Transverse colon (tissue), 4 donors: ENCODE data around the gene NUMA1. TPM values are rescaled to one million over a fixed set of nuclear protein-coding genes. Genes with fewer than 3 reads are reported as not detected.

Experiments used
- DNase-seq: peaks from one replicate; pipeline ENCODE4 v3.0.0-alpha.2; 2019
- H3K27ac ChIP-seq, 4 donors: fragments of 200-600 bp; sonication (generic); 2 replicates each; pipeline ENCODE4 v1.5.1; 2016 to 2018; ENCODE audit warnings: inconsistent platforms in 4 of 4
- H3K27me3 ChIP-seq: fragments of 200-600 bp; sonication (generic); 2 replicates; pipeline ENCODE4 v1.5.1; 2017; ENCODE audit warnings: inconsistent platforms
- H3K36me3 ChIP-seq, 4 donors: fragments of 200-600 bp; sonication (generic); 2 replicates each; pipeline ENCODE4 v1.5.1; 2017 to 2019; ENCODE audit warnings: inconsistent platforms in 4 of 4
- H3K4me1 ChIP-seq, 4 donors: fragments of 200-600 bp; sonication (generic); 2 replicates each; pipeline ENCODE4 v1.5.1; 2017 to 2020; ENCODE audit warnings: inconsistent platforms in 4 of 4
- H3K4me3 ChIP-seq, 4 donors: fragments of 200-600 bp; sonication (generic); 1 replicate in 1 of 4; 2 replicates in 3 of 4; pipeline versions ENCODE4 v1.5.1 to v1.6.1; 2017 to 2019; ENCODE audit warnings: inconsistent platforms in 4 of 4
- H3K9me3 ChIP-seq, 2 donors: fragments of 200-600 bp; sonication (generic); 2 replicates each; pipeline ENCODE4 v1.5.1; 2017 to 2019; ENCODE audit warnings: inconsistent platforms in 2 of 2
- EP300 ChIP-seq: sonication (generic); formaldehyde crosslinking; IDR thresholded peaks from one replicate; pipeline ENCODE4 v1.6.1; 2017; ENCODE audit warnings: antibody characterized with exemption, low read depth
- POLR2A ChIP-seq: fragments of 450-650 bp; IDR thresholded peaks from one replicate; pipeline ENCODE4 v1.6.1; 2016; ENCODE audit warnings: antibody characterized with exemption, mild to moderate bottlenecking, moderate library complexity
- POLR2AphosphoS5 ChIP-seq, 3 donors: sonication (generic); formaldehyde crosslinking; IDR thresholded peaks; one replicate each; pipeline ENCODE4 v1.6.1; 2016; ENCODE audit warnings: antibody characterized with exemption in 3 of 3
- WGBS, 2 donors: methylation state at CpG; one replicate each; pipeline ENCODE4 v1.1.5; 2018; ENCODE audit warnings: low coverage in 1 of 2; 5-methylcytosine and 5-hydroxymethylcytosine counted together
- in situ Hi-C, 4 donors: fragments of 200-750 bp; cut with MboI; loops; one replicate each; pipeline versions ENCODE4 v1.15.0 to v1.15.1; 2017; ENCODE audit warnings: low sequenced_read_pairs in 3 of 4, low pct_ligation_motif_present in 1 of 4, low pct_unique_long_range_greater_than_20kb in 1 of 4
- intact Hi-C: fragments of 100-400 bp; cut with DNase I; formaldehyde crosslinking; loops from one replicate; pipeline ENCODE4 v1.15.1; 2023; ENCODE audit warnings: low total_unique reads
- total RNA-seq, 4 donors: library from RNA; depleted of rRNA; stranded (reverse); fragments of >200 nt; gene quantifications; one replicate each; pipeline ENCODE4 v1.1.0, GENCODE V29; 2016
- TF ChIP-seq, protein P1 (sequence below), 5 experiments: fragments of 200-600 bp in 3 of 5; fragments of 450-650 bp in 2 of 5; sonication (generic) in 3 of 5; IDR thresholded peaks; 1 replicate in 2 of 5; 2 replicates in 3 of 5; pipeline ENCODE4 v1.5.1; 2016 to 2017; ENCODE audit warnings: antibody characterized with exemption in 5 of 5, inconsistent platforms in 3 of 5, mild to moderate bottlenecking in 2 of 5, moderate library complexity in 1 of 5

NUMA1 gene
- total RNA-seq, 4 donors from 2014 or later, result 323 to 520 (median 419) TPM

DNA sequence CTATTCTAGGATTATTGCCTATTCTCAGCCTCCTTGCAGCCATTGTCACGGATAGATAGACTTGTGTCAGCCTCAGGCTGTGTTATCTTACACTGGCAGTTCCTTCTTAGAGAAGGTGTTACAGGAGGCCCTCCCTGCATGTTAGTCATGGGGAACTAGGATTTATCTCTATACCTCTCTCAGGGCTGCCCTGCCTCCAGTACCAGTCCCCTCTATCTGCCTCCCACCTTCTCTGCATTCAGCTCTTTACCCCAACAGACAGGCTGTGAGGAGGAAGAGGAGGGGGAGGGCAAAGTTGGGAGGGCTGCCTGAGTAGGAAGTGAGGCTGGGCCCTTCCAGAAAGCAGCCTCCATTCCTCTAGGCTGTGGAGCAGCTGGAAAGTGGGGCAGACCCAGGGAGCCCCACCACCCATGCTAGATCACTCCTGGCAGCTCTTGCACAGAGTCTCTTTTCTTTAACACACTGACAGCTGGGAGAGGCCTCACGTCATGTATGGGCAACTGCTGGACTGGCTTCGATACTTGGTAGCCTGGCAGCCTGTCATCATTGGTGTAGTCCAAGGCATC, 84.5 kb downstream of the NUMA1 start:
- Histone ChIP-seq H3K9me3 (no peaks in the 10 kb centered on the region), H3K27ac (no peak overlapping the region), H3K4me1 (peaks cover 4 to 25% (median 13%) of the 10 kb centered on the region in 4 donors), H3K36me3 (peaks cover 0 to 7% (median 0%) of the 10 kb centered on the region in 4 donors), H3K27me3 (no peaks in the 10 kb centered on the region), H3K4me3 (no peak overlapping the region)
- WGBS, 2 donors, result 90% methylated on average over 3 of the region's 3 CpGs; no CpG with 5 or more reads in 1 of the 2 donors
- TF ChIP-seq, protein P1, sequence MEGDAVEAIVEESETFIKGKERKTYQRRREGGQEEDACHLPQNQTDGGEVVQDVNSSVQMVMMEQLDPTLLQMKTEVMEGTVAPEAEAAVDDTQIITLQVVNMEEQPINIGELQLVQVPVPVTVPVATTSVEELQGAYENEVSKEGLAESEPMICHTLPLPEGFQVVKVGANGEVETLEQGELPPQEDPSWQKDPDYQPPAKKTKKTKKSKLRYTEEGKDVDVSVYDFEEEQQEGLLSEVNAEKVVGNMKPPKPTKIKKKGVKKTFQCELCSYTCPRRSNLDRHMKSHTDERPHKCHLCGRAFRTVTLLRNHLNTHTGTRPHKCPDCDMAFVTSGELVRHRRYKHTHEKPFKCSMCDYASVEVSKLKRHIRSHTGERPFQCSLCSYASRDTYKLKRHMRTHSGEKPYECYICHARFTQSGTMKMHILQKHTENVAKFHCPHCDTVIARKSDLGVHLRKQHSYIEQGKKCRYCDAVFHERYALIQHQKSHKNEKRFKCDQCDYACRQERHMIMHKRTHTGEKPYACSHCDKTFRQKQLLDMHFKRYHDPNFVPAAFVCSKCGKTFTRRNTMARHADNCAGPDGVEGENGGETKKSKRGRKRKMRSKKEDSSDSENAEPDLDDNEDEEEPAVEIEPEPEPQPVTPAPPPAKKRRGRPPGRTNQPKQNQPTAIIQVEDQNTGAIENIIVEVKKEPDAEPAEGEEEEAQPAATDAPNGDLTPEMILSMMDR (IDR thresholded peaks at IDR 0.05), result no peak
- TF ChIP-seq POLR2A (no peak), EP300 (no peak), POLR2AphosphoS5 (IDR thresholded peaks at IDR 0.05) (no peak)
- intact Hi-C loops, result no loop called here
- no peak for DNase-seq
- in situ Hi-C loops, result loop anchor here in 3 of 4 donors (25.0 kb wide), 1 partner anchor 416 kb away; no protein-coding TSS in a partner anchor

DNA sequence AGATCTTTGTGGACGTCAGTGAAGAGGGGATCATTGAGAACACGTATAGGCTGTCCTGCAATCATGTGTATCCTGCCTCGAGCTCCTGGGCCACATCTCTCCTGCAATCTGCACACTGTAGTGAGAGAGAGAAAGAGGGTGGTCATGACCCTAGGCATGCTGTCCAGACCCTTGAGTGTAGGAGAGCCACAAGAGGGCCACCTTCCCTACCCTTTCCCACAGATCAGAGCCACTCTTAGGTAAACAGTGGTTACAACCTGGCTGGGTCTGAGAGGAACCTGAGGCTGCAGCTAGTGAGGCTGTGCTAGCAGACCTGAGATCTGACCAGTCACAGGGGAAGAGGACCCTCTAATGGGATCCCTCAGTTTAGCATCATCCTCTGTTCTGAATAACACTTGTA, 85.6 kb downstream of the NUMA1 start:
- 78% methylated on average over 3 of the region's 3 CpGs; no CpG with 5 or more reads in 1 of the 2 donors for WGBS, 2 donors
- in situ Hi-C loops (loop anchor here in 3 of 4 donors (25.0 kb wide), 1 partner anchor 418 kb away; no protein-coding TSS in a partner anchor), intact Hi-C loops (no loop called here)
- H3K27me3 ChIP-seq, result no peaks in the 10 kb centered on the region
- TF ChIP-seq POLR2A (no peak), EP300 (no peak), POLR2AphosphoS5 (IDR thresholded peaks at IDR 0.05) (no peak)
- TF ChIP-seq, protein P1 (IDR thresholded peaks at IDR 0.05), result no peak
- DNase-seq, result no peak
- peaks cover 0 to 15% (median 9%) of the 10 kb centered on the region in 4 donors for H3K4me1 ChIP-seq
- peaks cover 0 to 10% (median 0%) of the 10 kb centered on the region in 4 donors for H3K36me3 ChIP-seq
- H3K4me3 ChIP-seq, result no peak overlapping the region
- H3K9me3 ChIP-seq, result no peaks in the 10 kb centered on the region
- no peak overlapping the region for H3K27ac ChIP-seq

DNA sequence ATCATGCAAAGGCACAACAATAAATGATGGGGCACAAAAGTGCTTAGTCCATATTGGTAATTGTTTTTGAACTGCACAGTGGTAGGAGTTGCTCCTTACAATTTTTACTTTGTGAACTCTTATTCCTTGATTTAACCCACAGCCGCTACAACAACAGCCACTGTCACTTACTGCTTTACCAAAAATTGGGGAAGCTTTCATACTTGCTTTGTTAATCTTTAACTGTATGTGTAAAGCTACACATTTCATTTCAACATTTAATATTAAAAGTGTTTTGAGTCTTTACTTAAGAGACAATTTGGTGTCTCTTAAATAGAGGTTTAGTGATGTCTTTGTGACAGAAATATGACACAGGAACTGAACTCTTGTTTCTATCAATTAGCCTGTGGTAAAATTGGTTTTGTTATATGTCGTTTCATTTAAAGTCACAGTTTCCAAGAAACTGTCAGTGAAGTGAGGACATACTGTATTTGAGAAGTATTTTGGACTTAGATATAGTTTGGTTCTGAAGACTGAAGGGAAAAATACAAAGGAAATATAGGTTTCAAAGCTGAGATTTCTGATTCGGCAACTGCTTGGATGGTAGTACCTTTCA, 88.1 kb downstream of the NUMA1 start:
- intact Hi-C loops (no loop called here), in situ Hi-C loops (loop anchor here in 3 of 4 donors (25.0 kb wide), 1 partner anchor 420 kb away; no protein-coding TSS in a partner anchor)
- peaks cover 0 to 10% (median 0%) of the 10 kb centered on the region in 4 donors for H3K36me3 ChIP-seq
- H3K4me3 ChIP-seq, result no peak overlapping the region
- peaks cover 0 to 6% (median 3%) of the 10 kb centered on the region in 4 donors for H3K4me1 ChIP-seq
- TF ChIP-seq EP300, result no peak
- TF ChIP-seq POLR2A, result no peak
- no peak for TF ChIP-seq POLR2AphosphoS5 (IDR thresholded peaks at IDR 0.05)
- TF ChIP-seq, protein P1 (IDR thresholded peaks at IDR 0.05), result no peak
- H3K9me3 ChIP-seq, result no peaks in the 10 kb centered on the region
- no peak for DNase-seq
- no peak overlapping the region for H3K27ac ChIP-seq
- 75 to 81% methylated on average over 3 of the region's 3 CpGs for WGBS, 2 donors
- no peaks in the 10 kb centered on the region for H3K27me3 ChIP-seq

- DNase-seq, result no peak
- WGBS, 2 donors, result 71 to 74% methylated on average over 2 to 3 of the region's 3 CpGs
- intact Hi-C loops (no loop called here), in situ Hi-C loops (loop anchor here in 3 of 4 donors (25.0 kb wide), 1 partner anchor 421 kb away; no protein-coding TSS in a partner anchor)
- TF ChIP-seq EP300, result no peak
- no peak for TF ChIP-seq POLR2A
- no peak for TF ChIP-seq POLR2AphosphoS5 (IDR thresholded peaks at IDR 0.05)
- TF ChIP-seq, protein P1 (IDR thresholded peaks at IDR 0.05), result no peak
- H3K36me3 ChIP-seq, result peaks cover 0 to 10% (median 0%) of the 10 kb centered on the region in 4 donors
- no peaks in the 10 kb centered on the region for H3K9me3 ChIP-seq
- H3K4me1 ChIP-seq, result peaks cover 0 to 6% (median 4%) of the 10 kb centered on the region in 4 donors
- H3K27me3 ChIP-seq, result no peaks in the 10 kb centered on the region
- H3K27ac ChIP-seq, result no peak overlapping the region
- H3K4me3 ChIP-seq, result no peak overlapping the region
Observed at GRCh38 chr11:71991494-71991893, 88.8 kb downstream of the NUMA1 start.
